BLaER1 treated with 17β-estradiol and CSF1 and Interleukin-3, amounts not matched to agents 10 nM and 100 nM (cell line): ENCODE measurements around the gene EEFSEC.

ENCODE experiments used
- H3K27ac ChIP-seq, 11 experiments: shearing (Covaris generic); formaldehyde crosslinking; 2 replicates each; pipeline ENCODE4 v1.8.1; 2022
- H3K27me3 ChIP-seq, 11 experiments: shearing (Covaris generic); formaldehyde crosslinking; 2 replicates each; pipeline ENCODE4 v1.8.1; 2022
- H3K36me3 ChIP-seq, 11 experiments: shearing (Covaris generic); formaldehyde crosslinking; 2 replicates each; pipeline ENCODE4 v1.8.1; 2022
- H3K4me1 ChIP-seq, 10 experiments: shearing (Covaris generic); formaldehyde crosslinking; 2 replicates each; pipeline ENCODE4 v1.8.1; 2022
- H3K4me2 ChIP-seq, 11 experiments: shearing (Covaris generic); formaldehyde crosslinking; 2 replicates each; pipeline ENCODE4 v1.8.1; 2022
- H3K4me3 ChIP-seq, 10 experiments: shearing (Covaris generic); formaldehyde crosslinking; 2 replicates each; pipeline ENCODE4 v1.8.1; 2022
- H3K9ac ChIP-seq, 11 experiments: shearing (Covaris generic); formaldehyde crosslinking; 2 replicates each; pipeline ENCODE4 v1.8.1; 2022
- H3K9me3 ChIP-seq, 11 experiments: shearing (Covaris generic); formaldehyde crosslinking; replicated peaks in 1 of 11; 2 replicates each; pipeline ENCODE4 v1.8.1; 2022
- H4K20me1 ChIP-seq, 11 experiments: shearing (Covaris generic); formaldehyde crosslinking; 2 replicates each; pipeline ENCODE4 v1.8.1; 2022
- Cebpa-rat ChIP-seq, 11 experiments: shearing (Covaris generic); IDR thresholded peaks; 2 replicates each; pipeline ENCODE4 v1.8.1; 2022

The EEFSEC gene

GRCh38 chr3:128185630-128186447 lies 32.6 kb downstream of the EEFSEC start:
- Histone ChIP-seq H3K36me3 (peaks cover 0 to 6% (median 0%) of the 10 kb centered on the region in 11 experiments; a peak in 1 of 22 replicates), H3K4me1 (peaks cover 7 to 38% (median 23%) of the 10 kb centered on the region in 10 experiments; a peak in 16 of 20 replicates), H4K20me1 (peaks cover 0 to 48% (median 15%) of the 10 kb centered on the region in 11 experiments; a peak in 15 of 22 replicates), H3K9ac (no peak overlapping the region), H3K4me3 (no peak overlapping the region), H3K27me3 (no peaks in the 10 kb centered on the region), H3K27ac (no peak overlapping the region), H3K9me3 (peaks cover 0 to 14% (median 8%) of the 10 kb centered on the region in 11 experiments; a peak in 15 of 22 replicates), H3K4me2 (no peak overlapping the region)
- no peak for TF ChIP-seq Cebpa-rat (IDR thresholded peaks at IDR 0.05)

- peak overlapping the region in 6 of 11 experiments; percentile 17 to 48 (median 36); a peak in 10 of 22 replicates for H3K4me2 ChIP-seq
- H3K36me3 ChIP-seq, result peaks cover 0 to 6% (median 0%) of the 10 kb centered on the region in 11 experiments; a peak in 1 of 22 replicates
- H3K9ac ChIP-seq, result no peak overlapping the region
- no peak overlapping the region for H3K4me3 ChIP-seq
- peaks cover 7 to 33% (median 23%) of the 10 kb centered on the region in 10 experiments; a peak in 16 of 20 replicates for H3K4me1 ChIP-seq
- peaks cover 0 to 14% (median 8%) of the 10 kb centered on the region in 11 experiments; a peak in 15 of 22 replicates for H3K9me3 ChIP-seq
- no peak for TF ChIP-seq Cebpa-rat (IDR thresholded peaks at IDR 0.05)
- no peak overlapping the region for H3K27ac ChIP-seq
- H3K27me3 ChIP-seq, result no peaks in the 10 kb centered on the region
- peaks cover 0 to 36% (median 14%) of the 10 kb centered on the region in 11 experiments; a peak in 15 of 22 replicates for H4K20me1 ChIP-seq
Measured at GRCh38 chr3:128187495-128187894, 34.2 kb downstream of the EEFSEC start.

GRCh38 chr3:128188326-128188725 lies 35.0 kb downstream of the EEFSEC start:
- no peak overlapping the region for H3K27ac ChIP-seq
- H4K20me1 ChIP-seq, result peaks cover 0 to 40% (median 14%) of the 10 kb centered on the region in 11 experiments; a peak in 15 of 22 replicates
- H3K36me3 ChIP-seq, result peaks cover 0 to 6% (median 0%) of the 10 kb centered on the region in 11 experiments; a peak in 1 of 22 replicates
- peaks cover 0 to 14% (median 8%) of the 10 kb centered on the region in 11 experiments; a peak in 15 of 22 replicates for H3K9me3 ChIP-seq
- TF ChIP-seq Cebpa-rat (IDR thresholded peaks at IDR 0.05), result no peak
- H3K4me1 ChIP-seq, result peaks cover 7 to 33% (median 23%) of the 10 kb centered on the region in 10 experiments; a peak in 16 of 20 replicates
- peak overlapping the region in 3 of 11 experiments; percentile 35 to 40 (median 35); a peak in 4 of 22 replicates for H3K4me2 ChIP-seq
- H3K9ac ChIP-seq, result no peak overlapping the region
- H3K4me3 ChIP-seq, result no peak overlapping the region
- no peaks in the 10 kb centered on the region for H3K27me3 ChIP-seq

GRCh38 chr3:128188956-128189355 lies 35.7 kb downstream of the EEFSEC start:
- no peak overlapping the region for H3K4me3 ChIP-seq
- TF ChIP-seq Cebpa-rat (IDR thresholded peaks at IDR 0.05), result no peak
- H3K27me3 ChIP-seq, result no peaks in the 10 kb centered on the region
- H3K9me3 ChIP-seq, result peaks cover 0 to 14% (median 8%) of the 10 kb centered on the region in 11 experiments; a peak in 15 of 22 replicates
- peak overlapping the region in 2 of 11 experiments; percentile 33 to 42; a peak in 3 of 22 replicates for H3K4me2 ChIP-seq
- peaks cover 0 to 6% (median 0%) of the 10 kb centered on the region in 11 experiments; a peak in 1 of 22 replicates for H3K36me3 ChIP-seq
- H3K9ac ChIP-seq, result no peak overlapping the region
- H3K27ac ChIP-seq, result no peak overlapping the region
- peaks cover 0 to 43% (median 15%) of the 10 kb centered on the region in 11 experiments; a peak in 15 of 22 replicates for H4K20me1 ChIP-seq
- H3K4me1 ChIP-seq, result peaks cover 7 to 33% (median 23%) of the 10 kb centered on the region in 10 experiments; a peak in 16 of 20 replicates

- Histone ChIP-seq H3K4me3 (no peak overlapping the region), H3K27ac (no peak overlapping the region), H4K20me1 (peaks cover 0 to 48% (median 18%) of the 10 kb centered on the region in 11 experiments; a peak in 15 of 22 replicates), H3K36me3 (peaks cover 0 to 4% (median 0%) of the 10 kb centered on the region in 11 experiments; a peak in 1 of 22 replicates), H3K27me3 (no peaks in the 10 kb centered on the region), H3K9me3 (peaks cover 0 to 5% (median 3%) of the 10 kb centered on the region in 11 experiments; a peak in 13 of 22 replicates), H3K4me1 (peaks cover 8 to 33% (median 23%) of the 10 kb centered on the region in 10 experiments; a peak in 16 of 20 replicates), H3K9ac (no peak overlapping the region), H3K4me2 (no peak overlapping the region)
- TF ChIP-seq Cebpa-rat (IDR thresholded peaks at IDR 0.05), result no peak
Measured at GRCh38 chr3:128190501-128190900, 37.2 kb downstream of the EEFSEC start.

GRCh38 chr3:128192131-128192530 lies 38.9 kb downstream of the EEFSEC start:
- H3K36me3 ChIP-seq, result no peaks in the 10 kb centered on the region
- H4K20me1 ChIP-seq, result peaks cover 0 to 51% (median 18%) of the 10 kb centered on the region in 11 experiments; a peak in 14 of 22 replicates
- H3K27me3 ChIP-seq, result no peaks in the 10 kb centered on the region
- H3K27ac ChIP-seq, result no peak overlapping the region
- no peak overlapping the region for H3K9ac ChIP-seq
- H3K4me3 ChIP-seq, result no peak overlapping the region
- no peak overlapping the region for H3K4me2 ChIP-seq
- TF ChIP-seq Cebpa-rat (IDR thresholded peaks at IDR 0.05), result no peak
- peaks cover 13 to 29% (median 25%) of the 10 kb centered on the region in 10 experiments; a peak in 17 of 20 replicates for H3K4me1 ChIP-seq
- H3K9me3 ChIP-seq, result no peaks in the 10 kb centered on the region

- no peaks in the 10 kb centered on the region for H3K27me3 ChIP-seq
- no peak overlapping the region for H3K4me3 ChIP-seq
- H3K9ac ChIP-seq, result no peak overlapping the region
- peaks cover 0 to 45% (median 10%) of the 10 kb centered on the region in 11 experiments; a peak in 14 of 22 replicates for H4K20me1 ChIP-seq
- no peak for TF ChIP-seq Cebpa-rat (IDR thresholded peaks at IDR 0.05)
- H3K9me3 ChIP-seq, result no peaks in the 10 kb centered on the region
- peaks cover 2 to 26% (median 15%) of the 10 kb centered on the region in 10 experiments; a peak in 17 of 20 replicates for H3K4me1 ChIP-seq
- no peak overlapping the region for H3K27ac ChIP-seq
- H3K4me2 ChIP-seq, result no peak overlapping the region
- H3K36me3 ChIP-seq, result no peaks in the 10 kb centered on the region
Measured at GRCh38 chr3:128193168-128193567, 39.9 kb downstream of the EEFSEC start.

GRCh38 chr3:128194843-128195242 lies 41.6 kb downstream of the EEFSEC start:
- H4K20me1 ChIP-seq, result peaks cover 0 to 30% (median 0%) of the 10 kb centered on the region in 11 experiments; a peak in 7 of 22 replicates
- H3K4me3 ChIP-seq, result no peak overlapping the region
- H3K27ac ChIP-seq, result no peak overlapping the region
- TF ChIP-seq Cebpa-rat (IDR thresholded peaks at IDR 0.05), result no peak
- H3K36me3 ChIP-seq, result no peaks in the 10 kb centered on the region
- H3K9me3 ChIP-seq, result no peaks in the 10 kb centered on the region
- H3K27me3 ChIP-seq, result no peaks in the 10 kb centered on the region
- H3K4me2 ChIP-seq, result no peak overlapping the region
- no peak overlapping the region for H3K9ac ChIP-seq
- peaks cover 0 to 15% (median 3%) of the 10 kb centered on the region in 10 experiments; a peak in 15 of 20 replicates for H3K4me1 ChIP-seq

GRCh38 chr3:128195369-128195768 lies 42.1 kb downstream of the EEFSEC start:
- peaks cover 0 to 30% (median 0%) of the 10 kb centered on the region in 11 experiments; a peak in 6 of 22 replicates for H4K20me1 ChIP-seq
- H3K4me1 ChIP-seq, result peaks cover 0 to 15% (median 0%) of the 10 kb centered on the region in 10 experiments; a peak in 5 of 20 replicates
- no peak overlapping the region for H3K9ac ChIP-seq
- H3K27me3 ChIP-seq, result no peaks in the 10 kb centered on the region
- no peaks in the 10 kb centered on the region for H3K9me3 ChIP-seq
- no peak for TF ChIP-seq Cebpa-rat (IDR thresholded peaks at IDR 0.05)
- H3K27ac ChIP-seq, result no peak overlapping the region
- no peak overlapping the region for H3K4me3 ChIP-seq
- no peaks in the 10 kb centered on the region for H3K36me3 ChIP-seq
- H3K4me2 ChIP-seq, result no peak overlapping the region
